Aorta (tissue), 5 donors: ENCODE results near the gene COL1A1. TPM values are rescaled to one million over a fixed set of nuclear protein-coding genes. Genes with fewer than 3 reads are reported as not detected.

Source experiments
- ATAC-seq: fragments of 200-7000 bp; cut with Tn5 transposase; one replicate; pipeline ENCODE4 v1.9.1; 2022; ENCODE audit warnings: moderate library complexity; ENCODE audit not compliant: low FRiP score
- DNase-seq, 2 donors: peaks; one replicate each; pipeline ENCODE4 v3.0.0-alpha.2; 2020
- H3K27ac ChIP-seq, 2 donors: one replicate each; pipeline ENCODE4 v1.5.1; 2013; ENCODE audit warnings: low read length in 2 of 2, mild to moderate bottlenecking in 2 of 2, moderate library complexity in 2 of 2, control low read depth in 1 of 2, inconsistent platforms in 1 of 2, low read depth in 1 of 2
- H3K27me3 ChIP-seq, 2 donors: one replicate each; pipeline ENCODE4 v1.6.1; 2013; ENCODE audit warnings: control low read depth in 1 of 2, low read length in 1 of 2, mild to moderate bottlenecking in 1 of 2, moderate library complexity in 1 of 2; ENCODE audit not compliant: insufficient read depth in 2 of 2, control insufficient read depth in 1 of 2
- H3K36me3 ChIP-seq, 2 donors: one replicate each; pipeline ENCODE4 v1.6.1; 2013; ENCODE audit warnings: control low read depth in 1 of 2, low read length in 1 of 2, mild to moderate bottlenecking in 1 of 2; ENCODE audit not compliant: insufficient read depth in 2 of 2, control insufficient read depth in 1 of 2
- H3K4me1 ChIP-seq, 2 donors: one replicate each; pipeline ENCODE4 v1.6.1; 2013; ENCODE audit warnings: low read length in 2 of 2, control low read depth in 1 of 2, mild to moderate bottlenecking in 1 of 2, moderate library complexity in 1 of 2; ENCODE audit not compliant: insufficient read depth in 2 of 2, control insufficient read depth in 1 of 2
- H3K4me3 ChIP-seq, 2 donors: one replicate each; pipeline ENCODE4 v1.5.1; 2013; ENCODE audit warnings: low read length in 2 of 2, control low read depth in 1 of 2, mild to moderate bottlenecking in 1 of 2
- H3K9me3 ChIP-seq: one replicate; pipeline ENCODE4 v1.6.1; 2013; ENCODE audit warnings: mild to moderate bottlenecking, low read length; ENCODE audit not compliant: control insufficient read depth
- WGBS, 2 donors: extraction: QIAGEN DNeasy Blood & Tissue Kit; methylation state at CpG; one replicate each; pipeline ENCODE4 v1.1.7; 2013; 5-methylcytosine and 5-hydroxymethylcytosine counted together
- intact Hi-C, 2 donors: fragments of 100-400 bp; cut with DNase I; formaldehyde crosslinking; loops; one replicate each; pipeline versions ENCODE4 v1.14.2 to v1.15.0; 2022
- polyA plus RNA-seq, 2 donors: library from polyadenylated mRNA; stranded (reverse); fragments of 200-250 nt; gene quantifications; one replicate each; pipeline ENCODE4 v1.2.3, GENCODE V29; 2013
- total RNA-seq, 2 donors: library from RNA; stranded (reverse); fragmentation: NEBNext Ultra II Directional; extraction: Animal tissue kit (Norgen Biotek cat#: 25700); gene quantifications; one replicate each; pipeline ENCODE4 v1.2.1, GENCODE V29; 2021
- donor health status: healthy with polysubstance abuse.
- donor health status: Bipolar disorder and iron deficiency.
- donor health status: DM: no; HTN: no; CAD: no.
- donor health status: DM: no; HTN: no; CAD: no.
- donor health status: DM: yes; HTN: yes; CAD: no.

COL1A1 gene
- total and polyA plus RNA-seq, 4 donors: 70.2 to 948 (median 396) TPM

- 54 to 55% methylated on average over 17 of the region's 17 CpGs for WGBS, 2 donors
- H3K4me1 ChIP-seq: no peaks in the 10 kb centered on the region
- H3K27me3 ChIP-seq: no peaks in the 10 kb centered on the region
- no peaks in the 10 kb centered on the region for H3K9me3 ChIP-seq
- no peak overlapping the region for H3K4me3 ChIP-seq
- peaks cover 0 to 7% of the 10 kb centered on the region in 2 donors for H3K36me3 ChIP-seq
- intact Hi-C loops: no loop called here
- H3K27ac ChIP-seq: no peak overlapping the region
- DNase-seq: no peak
- no peak for ATAC-seq
These were observed 13.5 kb downstream of the COL1A1 start for GRCh38 chr17:50187751-50188530.

DNA sequence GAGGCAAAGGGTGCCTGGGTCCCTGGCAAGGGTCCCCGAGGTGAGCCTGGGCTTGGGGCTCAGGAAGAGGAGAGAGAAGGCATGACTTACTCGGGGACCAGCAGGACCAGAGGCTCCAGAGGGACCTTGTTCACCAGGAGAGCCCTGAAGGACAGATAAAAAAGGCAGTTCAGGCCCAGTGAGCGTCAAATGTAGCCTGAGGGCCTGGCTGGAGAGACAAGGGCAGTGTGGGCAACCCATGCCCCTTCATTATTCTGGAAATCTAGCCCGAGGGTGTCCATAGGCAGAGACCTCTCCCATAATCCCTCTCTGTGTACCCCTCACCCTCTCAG is 14.1 kb downstream of the COL1A1 start:
- DNase-seq (no peak), ATAC-seq (no peak)
- no peaks in the 10 kb centered on the region for H3K9me3 ChIP-seq
- H3K36me3 ChIP-seq: peaks cover 0 to 4% of the 10 kb centered on the region in 2 donors
- peak overlapping the region in 1 of 2 donors; percentile 14 for H3K27ac ChIP-seq
- no peak overlapping the region for H3K4me3 ChIP-seq
- intact Hi-C loops: no loop called here
- 28 to 37% methylated on average over 4 of the region's 4 CpGs for WGBS, 2 donors
- no peaks in the 10 kb centered on the region for H3K27me3 ChIP-seq
- no peaks in the 10 kb centered on the region for H3K4me1 ChIP-seq

DNA sequence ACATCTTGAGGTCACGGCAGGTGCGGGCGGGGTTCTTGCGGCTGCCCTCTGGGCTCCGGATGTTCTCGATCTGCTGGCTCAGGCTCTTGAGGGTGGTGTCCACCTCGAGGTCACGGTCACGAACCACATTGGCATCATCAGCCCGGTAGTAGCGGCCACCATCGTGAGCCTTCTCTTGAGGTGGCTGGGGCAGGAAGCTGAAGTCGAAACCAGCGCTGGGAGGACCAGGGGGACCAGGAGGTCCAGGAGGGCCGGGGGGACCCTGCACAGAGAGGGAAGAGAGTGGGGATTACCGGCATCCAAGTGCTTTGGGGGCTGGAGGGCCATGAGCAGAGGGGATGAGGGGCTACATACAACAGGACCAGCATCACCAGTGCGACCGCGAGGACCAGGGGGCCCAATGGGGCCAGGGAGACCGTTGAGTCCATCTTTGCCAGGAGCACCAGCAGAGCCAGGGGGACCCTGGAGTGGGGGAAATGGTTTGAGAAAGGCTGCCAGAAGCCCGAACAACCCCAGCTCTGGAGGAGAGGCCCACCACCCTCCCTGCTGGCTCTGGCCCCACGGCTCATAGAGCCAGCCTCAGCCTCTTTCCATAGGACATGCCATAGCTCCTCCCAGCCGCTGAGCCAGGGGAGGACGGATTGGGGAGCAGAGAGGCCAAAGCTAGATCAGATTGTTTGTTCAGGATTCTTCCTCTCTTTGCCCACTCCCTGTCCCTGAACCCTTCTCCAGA is 14.6 kb downstream of the COL1A1 start:
- ATAC-seq (no peak), DNase-seq (no peak)
- H3K36me3 ChIP-seq: peaks cover 0 to 4% of the 10 kb centered on the region in 2 donors
- no peak overlapping the region for H3K4me3 ChIP-seq
- intact Hi-C loops: no loop called here
- 51 to 54% methylated on average over 23 to 24 of the region's 24 CpGs for WGBS, 2 donors
- no peaks in the 10 kb centered on the region for H3K4me1 ChIP-seq
- H3K27ac ChIP-seq: peak overlapping the region in 1 of 2 donors; percentile 22
- no peaks in the 10 kb centered on the region for H3K27me3 ChIP-seq
- no peaks in the 10 kb centered on the region for H3K9me3 ChIP-seq

- ATAC-seq (no peak), DNase-seq (no peak)
- peak overlapping the region in 1 of 2 donors; percentile 1 for H3K27ac ChIP-seq
- intact Hi-C loops: no loop called here
- H3K36me3 ChIP-seq: peaks cover 0 to 4% of the 10 kb centered on the region in 2 donors
- WGBS, 2 donors: 55 to 58% methylated on average over 30 to 31 of the region's 31 CpGs
- no peaks in the 10 kb centered on the region for H3K27me3 ChIP-seq
- no peaks in the 10 kb centered on the region for H3K9me3 ChIP-seq
- no peaks in the 10 kb centered on the region for H3K4me1 ChIP-seq
- H3K4me3 ChIP-seq: no peak overlapping the region
These were observed 15.6 kb downstream of the COL1A1 start for GRCh38 chr17:50185631-50186471.

- ATAC-seq (peak; percentile 64), DNase-seq (peak; percentile 75 to 87)
- Histone ChIP-seq H3K27me3 (no peaks in the 10 kb centered on the region), H3K9me3 (no peaks in the 10 kb centered on the region), H3K27ac (peak overlapping the region; percentile 76 to 90), H3K4me3 (no peak overlapping the region), H3K4me1 (no peaks in the 10 kb centered on the region), H3K36me3 (peaks cover 0 to 2% of the 10 kb centered on the region in 2 donors)
- intact Hi-C loops: no loop called here
- WGBS, 2 donors: 16 to 17% methylated on average over 19 of the region's 19 CpGs
These were observed 16.6 kb downstream of the COL1A1 start for GRCh38 chr17:50184611-50185398.

- Histone ChIP-seq H3K27ac (peak overlapping the region in 1 of 2 donors; percentile 82), H3K36me3 (peaks cover 0 to 2% of the 10 kb centered on the region in 2 donors), H3K4me3 (no peak overlapping the region), H3K4me1 (no peaks in the 10 kb centered on the region), H3K27me3 (no peaks in the 10 kb centered on the region), H3K9me3 (no peaks in the 10 kb centered on the region)
- 21 to 22% methylated on average over 8 of the region's 8 CpGs for WGBS, 2 donors
- ATAC-seq (no peak), DNase-seq (no peak)
- intact Hi-C loops: no loop called here
These were observed 17.4 kb downstream of the COL1A1 start for GRCh38 chr17:50184064-50184463.

- H3K4me1 ChIP-seq: no peaks in the 10 kb centered on the region
- no peaks in the 10 kb centered on the region for H3K9me3 ChIP-seq
- H3K27me3 ChIP-seq: no peaks in the 10 kb centered on the region
- DNase-seq (no peak), ATAC-seq (no peak)
- peaks cover 0 to 2% of the 10 kb centered on the region in 2 donors for H3K36me3 ChIP-seq
- H3K4me3 ChIP-seq: no peak overlapping the region
- intact Hi-C loops: no loop called here
- WGBS, 2 donors: 55 to 56% methylated on average over 8 to 12 of the region's 12 CpGs
- peak overlapping the region in 1 of 2 donors; percentile 78 for H3K27ac ChIP-seq
These were observed 17.9 kb downstream of the COL1A1 start for GRCh38 chr17:50183421-50183994.
